Measurements from ENCODE around the gene ARAP1. TPM values are rescaled to one million over a fixed set of nuclear protein-coding genes. Genes with fewer than 3 reads are reported as not detected.

Gene ARAP1
- total RNA-seq, 2 donors from 2014 or later = 70.4 to 89.8 TPM

GRCh38 chr11:72741429-72741833 lies 10.8 kb downstream of the ARAP1 start:
- Histone ChIP-seq H3K4me3 (no peak overlapping the region), H3K36me3 (no peaks in the 10 kb centered on the region), H3K4me1 (peaks cover 8% of the 10 kb centered on the region), H3K9me3 (no peaks in the 10 kb centered on the region), H3K27ac (peak overlapping the region; percentile 29), H3K9ac (ENCODE audit: low read depth in 2 of 2, low read length in 2 of 2) (peak overlapping the region; percentile 4 to 58), H3K27me3 (no peaks in the 10 kb centered on the region)
- no peak for TF ChIP-seq CTCF (IDR thresholded peaks at IDR 0.05)
- DNase-seq = no peak
- intact Hi-C loops (cut with DNase I) = no loop called here

- intact Hi-C loops (cut with DNase I) = no loop called here
- H3K4me1 ChIP-seq = peaks cover 8% of the 10 kb centered on the region
- H3K9ac ChIP-seq (ENCODE audit: low read depth in 2 of 2, low read length in 2 of 2) = peak overlapping the region in 1 of 2 donors; percentile 4
- no peaks in the 10 kb centered on the region for H3K27me3 ChIP-seq
- TF ChIP-seq CTCF (IDR thresholded peaks at IDR 0.05) = no peak
- H3K9me3 ChIP-seq = no peaks in the 10 kb centered on the region
- no peak for DNase-seq
- H3K36me3 ChIP-seq = no peaks in the 10 kb centered on the region
- no peak overlapping the region for H3K27ac ChIP-seq
- no peak overlapping the region for H3K4me3 ChIP-seq
Measured at GRCh38 chr11:72740562-72741428, 11.4 kb downstream of the ARAP1 start.

- intact Hi-C loops (cut with DNase I) = no loop called here
- H3K27me3 ChIP-seq = no peaks in the 10 kb centered on the region
- no peaks in the 10 kb centered on the region for H3K36me3 ChIP-seq
- H3K27ac ChIP-seq = no peak overlapping the region
- peaks cover 8% of the 10 kb centered on the region for H3K4me1 ChIP-seq
- TF ChIP-seq CTCF (IDR thresholded peaks at IDR 0.05) = no peak
- no peak overlapping the region for H3K9ac ChIP-seq (ENCODE audit: low read depth in 2 of 2, low read length in 2 of 2)
- H3K9me3 ChIP-seq = no peaks in the 10 kb centered on the region
- no peak overlapping the region for H3K4me3 ChIP-seq
- no peak for DNase-seq
Measured at GRCh38 chr11:72740060-72740424, 12.2 kb downstream of the ARAP1 start.

GRCh38 chr11:72739240-72740059 lies 12.8 kb downstream of the ARAP1 start:
- Histone ChIP-seq H3K27me3 (no peaks in the 10 kb centered on the region), H3K36me3 (no peaks in the 10 kb centered on the region), H3K9ac (ENCODE audit: low read depth in 2 of 2, low read length in 2 of 2) (no peak overlapping the region), H3K9me3 (no peaks in the 10 kb centered on the region), H3K4me1 (peaks cover 8% of the 10 kb centered on the region), H3K27ac (peak overlapping the region; percentile 61), H3K4me3 (no peak overlapping the region)
- DNase-seq = no peak
- intact Hi-C loops (cut with DNase I) = no loop called here
- no peak for TF ChIP-seq CTCF (IDR thresholded peaks at IDR 0.05)

- Histone ChIP-seq H3K27me3 (no peaks in the 10 kb centered on the region), H3K9me3 (no peaks in the 10 kb centered on the region), H3K9ac (ENCODE audit: low read depth in 2 of 2, low read length in 2 of 2) (peak overlapping the region; percentile 4 to 27), H3K36me3 (no peaks in the 10 kb centered on the region), H3K4me3 (no peak overlapping the region), H3K27ac (peak overlapping the region; percentile 61), H3K4me1 (peaks cover 8% of the 10 kb centered on the region)
- TF ChIP-seq CTCF (IDR thresholded peaks at IDR 0.05) = no peak
- intact Hi-C loops (cut with DNase I) = no loop called here
- no peak for DNase-seq
Measured at GRCh38 chr11:72738199-72739141, 13.7 kb downstream of the ARAP1 start.

All from colonic mucosa (tissue), 4 donors.